Muscle layer of duodenum (tissue), 2 donors: Measurements from ENCODE around the gene DIAPH1.

Source experiments
- H3K27ac ChIP-seq: one replicate; pipeline ENCODE4 v1.7.0; 2013; ENCODE audit warnings: mild to moderate bottlenecking, low read length
- H3K27me3 ChIP-seq: one replicate; pipeline ENCODE4 v1.7.0; 2013; ENCODE audit warnings: low read depth, mild to moderate bottlenecking, control low read depth, low read length
- H3K36me3 ChIP-seq, 2 donors: one replicate each; pipeline ENCODE4 v1.7.0; 2013; ENCODE audit warnings: low read length in 2 of 2, control low read depth in 1 of 2, mild to moderate bottlenecking in 1 of 2; ENCODE audit not compliant: insufficient read depth in 2 of 2, control insufficient read depth in 1 of 2
- H3K4me1 ChIP-seq, 2 donors: one replicate each; pipeline ENCODE4 v1.7.0; 2013; ENCODE audit warnings: low read length in 2 of 2, mild to moderate bottlenecking in 2 of 2, control low read depth in 1 of 2, moderate library complexity in 1 of 2; ENCODE audit not compliant: insufficient read depth in 2 of 2, control insufficient read depth in 1 of 2
- H3K4me3 ChIP-seq, 2 donors: one replicate each; pipeline ENCODE4 v1.7.0; 2013; ENCODE audit warnings: low read length in 2 of 2, low read depth in 1 of 2, mild to moderate bottlenecking in 1 of 2
- H3K9me3 ChIP-seq, 2 donors: one replicate each; pipeline ENCODE4 v1.7.0; 2013; ENCODE audit warnings: low read length in 2 of 2, control low read depth in 1 of 2, mild to moderate bottlenecking in 1 of 2; ENCODE audit not compliant: control insufficient read depth in 1 of 2
- donor health status: healthy.

Gene DIAPH1

GRCh38 chr5:141609044-141609443, 9.8 kb downstream of the DIAPH1 start:
- H3K36me3 ChIP-seq: no peaks in the 10 kb centered on the region
- H3K4me3 ChIP-seq: no peak overlapping the region
- H3K4me1 ChIP-seq: peaks cover 0 to 8% of the 10 kb centered on the region in 2 donors
- no peaks in the 10 kb centered on the region for H3K27me3 ChIP-seq
- H3K9me3 ChIP-seq: no peaks in the 10 kb centered on the region
- H3K27ac ChIP-seq: no peak overlapping the region

GRCh38 chr5:141608557-141608956, 10.2 kb downstream of the DIAPH1 start:
- peaks cover 0 to 12% of the 10 kb centered on the region in 2 donors for H3K4me1 ChIP-seq

DNA sequence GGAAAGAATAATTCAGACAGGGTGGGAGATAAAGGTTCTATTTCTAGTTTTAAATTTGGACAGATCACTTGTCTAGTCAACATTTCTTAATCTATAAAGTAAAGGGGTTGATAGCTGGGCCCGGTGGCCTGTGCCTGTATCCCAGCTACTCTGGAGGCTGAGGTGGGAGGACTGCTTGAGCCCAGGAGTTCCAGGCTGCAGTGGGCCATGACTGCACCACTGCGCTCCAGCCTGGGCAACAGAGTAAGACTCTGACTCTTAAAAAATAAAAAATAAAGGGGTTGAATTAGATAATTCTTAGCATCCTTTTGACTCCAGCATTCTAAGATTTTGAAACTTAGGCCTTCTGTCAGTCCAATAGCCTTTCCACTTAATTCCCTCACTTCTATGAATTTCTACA, 10.8 kb downstream of the DIAPH1 start:
- no peaks in the 10 kb centered on the region for H3K27me3 ChIP-seq
- no peak overlapping the region for H3K27ac ChIP-seq
- no peak overlapping the region for H3K4me3 ChIP-seq
- H3K9me3 ChIP-seq: no peaks in the 10 kb centered on the region
- peaks cover 0 to 4% of the 10 kb centered on the region in 2 donors for H3K36me3 ChIP-seq
- peaks cover 0 to 12% of the 10 kb centered on the region in 2 donors for H3K4me1 ChIP-seq

More at GRCh38 chr5:141608557-141608956, 10.2 kb downstream of the DIAPH1 start:
- H3K27ac ChIP-seq: no peak overlapping the region
- H3K9me3 ChIP-seq: no peaks in the 10 kb centered on the region
- H3K4me3 ChIP-seq: no peak overlapping the region
- H3K36me3 ChIP-seq: peaks cover 0 to 4% of the 10 kb centered on the region in 2 donors
- H3K27me3 ChIP-seq: no peaks in the 10 kb centered on the region

GRCh38 chr5:141605523-141606277, 13.1 kb downstream of the DIAPH1 start:
- H3K27ac ChIP-seq: peak overlapping the region; percentile 67
- H3K36me3 ChIP-seq: peaks cover 0 to 4% of the 10 kb centered on the region in 2 donors
- H3K27me3 ChIP-seq: no peaks in the 10 kb centered on the region
- no peak overlapping the region for H3K4me3 ChIP-seq
- H3K4me1 ChIP-seq: peaks cover 0 to 12% of the 10 kb centered on the region in 2 donors
- H3K9me3 ChIP-seq: no peaks in the 10 kb centered on the region

DNA sequence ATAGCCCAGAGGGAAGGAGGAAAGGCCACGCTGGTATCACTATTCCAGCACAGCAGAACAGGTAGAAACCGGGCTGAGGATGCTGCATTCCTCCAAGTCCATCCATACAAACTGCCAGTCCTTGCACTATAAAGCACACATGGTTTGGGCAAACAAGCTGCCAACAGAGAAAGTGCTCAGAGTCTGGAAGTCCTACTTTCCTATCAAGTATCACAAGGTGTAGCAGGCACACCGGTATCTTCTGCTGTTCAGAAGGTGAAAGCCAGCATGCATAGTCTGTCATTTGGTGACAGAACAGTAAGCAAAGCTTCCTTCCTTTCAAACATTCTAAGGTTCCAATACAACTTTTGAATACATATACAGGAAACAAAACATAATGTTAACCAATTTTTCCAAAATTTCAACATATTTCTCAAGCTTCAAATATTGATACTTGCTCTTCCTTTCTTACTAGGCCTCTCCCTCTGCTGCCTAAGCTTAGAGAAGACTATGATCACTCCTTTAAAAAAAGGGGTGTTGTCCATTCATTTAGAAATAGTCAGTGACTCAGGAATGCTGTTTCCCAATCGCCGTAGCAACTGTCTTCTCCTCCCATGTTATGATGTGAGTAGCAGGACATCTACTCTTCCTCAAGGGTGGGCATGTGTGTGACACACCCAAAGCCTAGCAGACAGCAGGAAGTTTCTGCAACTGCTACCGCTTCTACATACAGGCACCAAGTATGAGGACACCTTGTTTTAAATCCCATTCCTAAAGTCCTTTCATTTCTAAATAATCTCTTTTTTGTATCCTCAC, 14.7 kb downstream of the DIAPH1 start:
- Histone ChIP-seq H3K4me1 (peaks cover 0 to 12% of the 10 kb centered on the region in 2 donors), H3K36me3 (peaks cover 0 to 4% of the 10 kb centered on the region in 2 donors), H3K27me3 (no peaks in the 10 kb centered on the region), H3K9me3 (no peaks in the 10 kb centered on the region), H3K27ac (peak overlapping the region; percentile 65), H3K4me3 (peak overlapping the region in 1 of 2 donors; percentile 1)

DNA sequence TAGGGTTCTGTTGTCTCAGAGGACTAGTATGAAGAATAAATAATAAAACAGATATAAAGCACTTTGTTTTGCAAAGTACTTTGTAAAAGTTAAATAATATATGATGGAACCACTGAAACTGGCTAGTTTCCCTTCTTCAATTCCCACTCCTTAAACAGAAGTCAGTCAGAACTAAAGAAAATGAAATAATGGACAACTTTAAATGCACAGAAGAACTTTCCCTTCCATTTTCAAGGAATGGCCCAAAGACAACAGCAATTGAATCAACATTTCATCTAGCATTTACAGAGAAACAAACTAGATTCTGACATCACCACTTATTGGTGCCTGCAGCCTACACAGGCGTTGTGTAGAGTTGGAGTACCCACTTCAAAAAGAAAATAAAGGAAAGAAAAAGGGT, 16.2 kb downstream of the DIAPH1 start:
- Histone ChIP-seq H3K27me3 (no peaks in the 10 kb centered on the region), H3K4me1 (peaks cover 0 to 12% of the 10 kb centered on the region in 2 donors), H3K36me3 (peaks cover 0 to 4% of the 10 kb centered on the region in 2 donors), H3K4me3 (no peak overlapping the region), H3K27ac (no peak overlapping the region), H3K9me3 (no peaks in the 10 kb centered on the region)

GRCh38 chr5:141598391-141599345, 20.1 kb downstream of the DIAPH1 start:
- Histone ChIP-seq H3K4me3 (no peak overlapping the region), H3K27me3 (no peaks in the 10 kb centered on the region), H3K27ac (no peak overlapping the region), H3K4me1 (peaks cover 0 to under 1% of the 10 kb centered on the region in 2 donors), H3K9me3 (no peaks in the 10 kb centered on the region), H3K36me3 (peaks cover 0 to under 1% of the 10 kb centered on the region in 2 donors)

DNA sequence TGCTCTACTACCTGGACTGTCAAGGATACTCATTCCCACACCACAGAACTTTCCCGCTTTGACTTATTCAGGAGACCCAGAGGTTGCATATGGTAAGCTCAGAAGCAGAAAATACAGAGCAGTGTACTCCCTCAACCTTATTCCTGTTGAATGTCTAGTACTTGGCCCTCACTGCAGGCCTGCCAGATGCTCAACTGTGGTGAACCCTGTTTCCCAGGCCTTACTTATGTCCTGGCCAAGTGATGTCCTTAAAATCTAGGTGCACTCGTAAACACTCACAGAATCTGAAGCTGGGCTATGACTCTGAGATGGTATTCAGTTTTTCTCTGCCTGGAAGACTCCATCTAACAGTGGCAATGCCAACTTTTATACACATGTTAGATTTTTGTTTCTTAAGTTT, 21.0 kb downstream of the DIAPH1 start:
- Histone ChIP-seq H3K4me3 (no peak overlapping the region), H3K36me3 (no peaks in the 10 kb centered on the region), H3K4me1 (no peaks in the 10 kb centered on the region), H3K27ac (no peak overlapping the region), H3K9me3 (no peaks in the 10 kb centered on the region), H3K27me3 (no peaks in the 10 kb centered on the region)

DNA sequence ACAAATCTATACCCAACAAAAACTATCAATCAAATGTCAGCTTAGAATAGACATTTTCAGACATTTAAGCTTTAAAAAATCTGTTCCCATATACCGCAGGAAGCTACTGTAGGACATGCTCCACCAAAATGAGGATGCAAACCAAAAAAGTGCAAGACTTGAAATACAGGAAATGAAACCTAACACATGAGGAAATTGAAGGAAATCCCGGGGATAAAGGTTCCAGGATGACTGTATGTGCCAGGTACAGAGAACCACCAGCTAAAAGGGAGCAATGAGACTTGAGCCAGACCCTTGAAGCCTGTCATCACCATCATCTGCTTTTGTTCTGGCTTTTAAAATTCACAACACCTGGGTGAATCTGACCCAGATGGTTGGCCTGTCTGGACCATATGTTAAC, 21.4 kb downstream of the DIAPH1 start:
- no peaks in the 10 kb centered on the region for H3K9me3 ChIP-seq
- H3K27me3 ChIP-seq: no peaks in the 10 kb centered on the region
- H3K4me3 ChIP-seq: no peak overlapping the region
- H3K4me1 ChIP-seq: no peaks in the 10 kb centered on the region
- no peaks in the 10 kb centered on the region for H3K36me3 ChIP-seq
- H3K27ac ChIP-seq: no peak overlapping the region

DNA sequence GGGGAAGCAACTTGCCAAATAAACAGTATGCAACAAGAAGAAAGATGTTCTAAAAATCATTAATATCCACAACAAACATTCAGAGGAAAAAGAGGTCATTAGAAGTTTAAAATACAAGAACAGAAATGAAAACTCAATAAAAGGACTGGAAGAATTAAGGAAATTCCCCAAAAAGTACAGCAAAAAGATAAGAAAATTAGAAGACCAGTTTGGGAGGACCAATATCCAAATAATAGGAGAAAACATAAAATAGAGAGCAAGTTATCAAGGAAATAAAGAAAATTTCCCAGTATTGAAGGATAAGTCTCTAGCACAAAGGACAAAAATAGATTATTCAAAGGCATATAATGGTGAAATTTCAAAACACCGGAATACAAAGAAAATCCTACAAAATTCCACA, 21.9 kb downstream of the DIAPH1 start:
- H3K4me3 ChIP-seq: no peak overlapping the region
- no peaks in the 10 kb centered on the region for H3K9me3 ChIP-seq
- no peak overlapping the region for H3K27ac ChIP-seq
- no peaks in the 10 kb centered on the region for H3K4me1 ChIP-seq
- H3K27me3 ChIP-seq: no peaks in the 10 kb centered on the region
- H3K36me3 ChIP-seq: no peaks in the 10 kb centered on the region

GRCh38 chr5:141590127-141590526, 28.7 kb downstream of the DIAPH1 start:
- peaks cover 11 to 12% of the 10 kb centered on the region in 2 donors for H3K36me3 ChIP-seq
- no peaks in the 10 kb centered on the region for H3K9me3 ChIP-seq
- H3K27me3 ChIP-seq: no peaks in the 10 kb centered on the region
- no peak overlapping the region for H3K4me3 ChIP-seq
- no peaks in the 10 kb centered on the region for H3K4me1 ChIP-seq
- H3K27ac ChIP-seq: no peak overlapping the region
